NCI-H187 treated with DMSO at 0.1 percent for 48 hours (cell line): ENCODE results near the gene GBGT1.

Experiments
- DNase-seq: peaks from one replicate; lab custom pipeline; 2025; lab: John Stamatoyannopoulos, UW

The GBGT1 gene

GRCh38 chr9:133143639-133144141 lies 20.0 kb downstream of the GBGT1 start:
- no peak for DNase-seq

GRCh38 chr9:133142684-133143622 lies 20.8 kb downstream of the GBGT1 start:
- no peak for DNase-seq

- no peak for DNase-seq
Observed at GRCh38 chr9:133141833-133142595, 21.7 kb downstream of the GBGT1 start.

GRCh38 chr9:133140606-133141005 lies 23.1 kb downstream of the GBGT1 start:
- DNase-seq = no peak

GRCh38 chr9:133140174-133140505 lies 23.6 kb downstream of the GBGT1 start:
- DNase-seq = no peak

- DNase-seq = no peak
Observed at GRCh38 chr9:133139246-133140173, 24.2 kb downstream of the GBGT1 start.

GRCh38 chr9:133137451-133138231 lies 26.1 kb downstream of the GBGT1 start:
- no peak for DNase-seq

- DNase-seq = no peak
Observed at GRCh38 chr9:133135146-133135745, 28.5 kb downstream of the GBGT1 start.

GRCh38 chr9:133134388-133135145 lies 29.1 kb downstream of the GBGT1 start:
- no peak for DNase-seq

- no peak for DNase-seq
Observed at GRCh38 chr9:133133681-133134387, 29.9 kb downstream of the GBGT1 start.

GRCh38 chr9:133132174-133132573 lies 31.5 kb downstream of the GBGT1 start:
- no peak for DNase-seq

- no peak for DNase-seq
Observed at GRCh38 chr9:133131506-133131905, 32.2 kb downstream of the GBGT1 start.

GRCh38 chr9:133130685-133131244 lies 32.9 kb downstream of the GBGT1 start:
- no peak for DNase-seq

- no peak for DNase-seq
Observed at GRCh38 chr9:133129001-133129795, 34.5 kb downstream of the GBGT1 start.

GRCh38 chr9:133128152-133128551 lies 35.6 kb downstream of the GBGT1 start:
- DNase-seq = no peak

- no peak for DNase-seq
Observed at GRCh38 chr9:133127340-133127981, 36.3 kb downstream of the GBGT1 start.

- DNase-seq = no peak
Observed at GRCh38 chr9:133126697-133127339, 36.9 kb downstream of the GBGT1 start.
